Measurements from ENCODE around the gene ESD.

GRCh38 chr13:46796515-46797474 lies at the start of gene ESD:
- TF ChIP-seq EZH2 (IDR thresholded peaks at IDR 0.05; ENCODE audit: insufficient read depth, poor library complexity, severe bottlenecking) (no peak), EZH2phosphoT487 (IDR thresholded peaks at IDR 0.05; ENCODE audit: insufficient read depth, low read depth) (no peak)

All from GM23248 (cell line).